HL-60 (cell line): ENCODE measurements around the gene TMEM91.

ENCODE experiments used
- GABPA ChIP-seq: IDR thresholded peaks from 2 replicates; pipeline ENCODE4 v1.6.1; 2012; ENCODE audit warnings: low read depth
- POLR2AphosphoS5 ChIP-seq: IDR thresholded peaks from 2 replicates; pipeline ENCODE4 v1.6.1; 2012; ENCODE audit warnings: low read depth
- REST ChIP-seq: IDR thresholded peaks from 2 replicates; pipeline ENCODE4 v1.6.1; 2012; ENCODE audit warnings: low read depth; ENCODE audit not compliant: insufficient replicate concordance
- SPI1 ChIP-seq: IDR thresholded peaks from 2 replicates; pipeline ENCODE4 v1.6.1; 2012; ENCODE audit warnings: low read depth, mild to moderate bottlenecking, borderline replicate concordance
- TF ChIP-seq, protein P1 (sequence below): IDR thresholded peaks from one replicate; pipeline ENCODE4 v1.5.1; 2011; ENCODE audit warnings: low read length, control low read depth, inconsistent platforms; ENCODE audit not compliant: insufficient read depth

DNA sequence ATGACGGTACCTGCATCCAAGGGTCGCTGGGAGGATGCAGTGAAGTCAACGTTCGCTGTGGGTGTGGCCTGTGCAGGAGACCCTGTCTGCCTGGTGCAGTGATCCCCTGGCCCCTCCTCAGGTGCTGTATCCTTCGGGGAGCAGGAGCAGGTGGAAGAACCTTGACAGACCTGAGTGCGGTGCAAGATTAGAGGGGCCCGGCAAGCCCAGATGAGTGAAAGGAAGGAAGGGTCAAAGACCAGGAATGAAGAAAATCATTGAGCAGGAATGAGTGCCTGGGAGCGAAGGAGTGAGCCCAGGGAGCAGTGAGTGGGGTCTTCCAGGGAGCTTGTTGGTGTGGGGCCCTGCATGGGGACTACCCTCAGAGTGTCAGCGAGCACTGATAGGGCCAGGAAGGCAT, 38.1 kb downstream of the TMEM91 start:
- TF ChIP-seq, protein P1, sequence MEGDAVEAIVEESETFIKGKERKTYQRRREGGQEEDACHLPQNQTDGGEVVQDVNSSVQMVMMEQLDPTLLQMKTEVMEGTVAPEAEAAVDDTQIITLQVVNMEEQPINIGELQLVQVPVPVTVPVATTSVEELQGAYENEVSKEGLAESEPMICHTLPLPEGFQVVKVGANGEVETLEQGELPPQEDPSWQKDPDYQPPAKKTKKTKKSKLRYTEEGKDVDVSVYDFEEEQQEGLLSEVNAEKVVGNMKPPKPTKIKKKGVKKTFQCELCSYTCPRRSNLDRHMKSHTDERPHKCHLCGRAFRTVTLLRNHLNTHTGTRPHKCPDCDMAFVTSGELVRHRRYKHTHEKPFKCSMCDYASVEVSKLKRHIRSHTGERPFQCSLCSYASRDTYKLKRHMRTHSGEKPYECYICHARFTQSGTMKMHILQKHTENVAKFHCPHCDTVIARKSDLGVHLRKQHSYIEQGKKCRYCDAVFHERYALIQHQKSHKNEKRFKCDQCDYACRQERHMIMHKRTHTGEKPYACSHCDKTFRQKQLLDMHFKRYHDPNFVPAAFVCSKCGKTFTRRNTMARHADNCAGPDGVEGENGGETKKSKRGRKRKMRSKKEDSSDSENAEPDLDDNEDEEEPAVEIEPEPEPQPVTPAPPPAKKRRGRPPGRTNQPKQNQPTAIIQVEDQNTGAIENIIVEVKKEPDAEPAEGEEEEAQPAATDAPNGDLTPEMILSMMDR: no peak
- TF ChIP-seq REST (no peak), POLR2AphosphoS5 (no peak), GABPA (no peak), SPI1 (no peak)
